Stimulated activated CD4-positive, alpha-beta T cell treated with anti-CD3 and anti-CD28 coated beads, Interleukin-15, amount 100 ng/mL, for 1 hour (primary cell): Measurements from ENCODE around the gene CCT3.
"Not testable (repeated sequence)": the region's sequence is repeated elsewhere in the genome, so short reads cannot be mapped to it uniquely, and the experiment has no call there.

Experiments used
- DNase-seq, 2 donors: peaks; one replicate each; pipeline ENCODE4 v3.0.0-alpha.2; 2020; ENCODE audit warnings: low read depth in 1 of 2, low spot score in 1 of 2

CCT3 gene

GRCh38 chr1:156368889-156369684, 31.0 kb upstream of the CCT3 start, which contains the start of gene RHBG:
RHBG (plus strand) TSS chr1:156369211; CDS start chr1:156369250, 39 bp downstream.
- no peak for DNase-seq

- DNase-seq: no peak
These were observed 30.1 kb upstream of the CCT3 start for GRCh38 chr1:156368157-156368658.

GRCh38 chr1:156367383-156368156, 29.5 kb upstream of the CCT3 start:
- no peak for DNase-seq

- no peak for DNase-seq
These were observed 28.5 kb upstream of the CCT3 start for GRCh38 chr1:156366378-156367166.

- no peak for DNase-seq
These were observed 27.7 kb upstream of the CCT3 start for GRCh38 chr1:156365754-156366153.

GRCh38 chr1:156360534-156360933, 22.4 kb upstream of the CCT3 start:
- no peak for DNase-seq

GRCh38 chr1:156359973-156360372, 21.9 kb upstream of the CCT3 start:
- DNase-seq: no peak

GRCh38 chr1:156359249-156359648, 21.2 kb upstream of the CCT3 start:
- no peak for DNase-seq

GRCh38 chr1:156358641-156359040, 20.5 kb upstream of the CCT3 start:
- DNase-seq: no peak

- no peak for DNase-seq
These were observed 19.9 kb upstream of the CCT3 start for GRCh38 chr1:156357977-156358376.

- peak; percentile 13 to 53 for DNase-seq
These were observed 18.9 kb upstream of the CCT3 start for GRCh38 chr1:156356875-156357534.

- DNase-seq: no peak
These were observed 18.3 kb upstream of the CCT3 start for GRCh38 chr1:156356262-156356874.

GRCh38 chr1:156352481-156352880, 14.4 kb upstream of the CCT3 start:
- DNase-seq: not testable (repeated sequence)

GRCh38 chr1:156347331-156347730, 9.2 kb upstream of the CCT3 start:
- DNase-seq: no peak

- DNase-seq: no peak
These were observed 8.5 kb upstream of the CCT3 start for GRCh38 chr1:156346636-156347035.

GRCh38 chr1:156346035-156346434, 7.9 kb upstream of the CCT3 start:
- not testable (repeated sequence) for DNase-seq

GRCh38 chr1:156344409-156344808, 6.3 kb upstream of the CCT3 start:
- no peak for DNase-seq

- no peak for DNase-seq
These were observed 4.3 kb upstream of the CCT3 start for GRCh38 chr1:156342166-156342955.

- DNase-seq: no peak
These were observed 258 bp downstream of the CCT3 start for GRCh38 chr1:156337888-156338179.
